Liver (tissue), 9 donors: Measurements from ENCODE around the gene SELENOK. TPM values are rescaled to one million over a fixed set of nuclear protein-coding genes. Genes with fewer than 3 reads are reported as not detected.

Experiments used
- DNase-seq: peaks from one replicate; pipeline ENCODE4 v3.0.0-alpha.2; 2017; ENCODE audit warnings: low spot score
- H3K27ac ChIP-seq, 2 donors: one replicate each; pipeline ENCODE4 v1.7.0; 2013; ENCODE audit warnings: inconsistent platforms in 2 of 2, low read length in 2 of 2, control low read depth in 1 of 2, low read depth in 1 of 2, mild to moderate bottlenecking in 1 of 2
- H3K27me3 ChIP-seq, 4 donors: one replicate each; pipeline versions ENCODE4 v1.6.1 to v1.7.0; 2013; ENCODE audit warnings: low read length in 3 of 4, inconsistent platforms in 1 of 4, mild to moderate bottlenecking in 1 of 4, moderate library complexity in 1 of 4; ENCODE audit not compliant: control insufficient read depth in 4 of 4, insufficient read depth in 4 of 4
- H3K36me3 ChIP-seq, 4 donors: one replicate each; pipeline versions ENCODE4 v1.6.1 to v1.7.0; 2013; ENCODE audit warnings: low read length in 3 of 4, mild to moderate bottlenecking in 3 of 4, low read depth in 1 of 4, moderate library complexity in 1 of 4; ENCODE audit not compliant: control insufficient read depth in 4 of 4, insufficient read depth in 3 of 4
- H3K4me1 ChIP-seq, 4 donors: one replicate each; pipeline versions ENCODE4 v1.6.1 to v1.7.0; 2013; ENCODE audit warnings: low read length in 3 of 4, mild to moderate bottlenecking in 3 of 4, moderate library complexity in 1 of 4; ENCODE audit not compliant: control insufficient read depth in 4 of 4, insufficient read depth in 4 of 4
- H3K4me3 ChIP-seq, 3 donors: one replicate each; pipeline versions ENCODE4 v1.6.1 to v1.7.0; 2013; ENCODE audit warnings: low read length in 3 of 3, control low read depth in 1 of 3, low read depth in 1 of 3, mild to moderate bottlenecking in 1 of 3
- H3K9ac ChIP-seq, 2 donors: one replicate each; pipeline ENCODE4 v1.7.0; 2013; ENCODE audit warnings: low read length in 2 of 2, mild to moderate bottlenecking in 2 of 2, moderate library complexity in 2 of 2, control low read depth in 1 of 2, low read depth in 1 of 2
- H3K9me3 ChIP-seq, 4 donors: one replicate each; pipeline versions ENCODE4 v1.6.1 to v1.7.0; 2013; ENCODE audit warnings: low read length in 3 of 4; ENCODE audit not compliant: control insufficient read depth in 4 of 4
- ATF3 ChIP-seq: IDR thresholded peaks from 2 replicates; pipeline ENCODE4 v1.6.1; 2016; ENCODE audit warnings: antibody characterized with exemption
- CTCF ChIP-seq: fragments of 150-350 bp; IDR thresholded peaks from 2 replicates; pipeline ENCODE4 v1.5.1; 2017; ENCODE audit warnings: improper control_type of control experiment, low read depth, low read length; ENCODE audit not compliant: missing input control
- EGR1 ChIP-seq, 2 donors: IDR thresholded peaks; 2 replicates each; pipeline ENCODE4 v1.6.1; 2016 to 2018; ENCODE audit warnings: antibody characterized with exemption in 2 of 2, low read depth in 2 of 2
- FOXA1 ChIP-seq: IDR thresholded peaks from 2 replicates; pipeline ENCODE4 v1.6.1; 2016; ENCODE audit warnings: antibody characterized with exemption
- FOXA2 ChIP-seq: IDR thresholded peaks from 2 replicates; pipeline ENCODE4 v1.6.1; 2016; ENCODE audit warnings: antibody characterized with exemption
- GABPA ChIP-seq, 2 donors: IDR thresholded peaks in 1 of 2; conservative IDR thresholded peaks in 1 of 2; 2 replicates each; pipeline ENCODE4 v1.6.1; 2016; ENCODE audit warnings: antibody characterized with exemption in 2 of 2, mild to moderate bottlenecking in 1 of 2, moderate library complexity in 1 of 2
- HNF4A ChIP-seq, 2 donors: conservative IDR thresholded peaks; 2 replicates each; pipeline ENCODE4 v1.6.1; 2016; ENCODE audit warnings: antibody characterized with exemption in 2 of 2, mild to moderate bottlenecking in 2 of 2
- HNF4G ChIP-seq: IDR thresholded peaks from 2 replicates; pipeline ENCODE4 v1.6.1; 2016; ENCODE audit warnings: antibody characterized with exemption
- JUND ChIP-seq, 2 donors: IDR thresholded peaks; 2 replicates each; pipeline ENCODE4 v1.6.1; 2016; ENCODE audit warnings: antibody characterized with exemption in 2 of 2
- MAX ChIP-seq: IDR thresholded peaks from 2 replicates; pipeline ENCODE4 v1.6.1; 2016; ENCODE audit warnings: antibody characterized with exemption
- NR2F2 ChIP-seq: IDR thresholded peaks from 2 replicates; pipeline ENCODE4 v1.6.1; 2016; ENCODE audit warnings: antibody characterized with exemption
- RAD21 ChIP-seq, 2 donors: IDR thresholded peaks; 2 replicates each; pipeline ENCODE4 v1.6.1; 2016; ENCODE audit warnings: antibody characterized with exemption in 2 of 2, mild to moderate bottlenecking in 2 of 2
- REST ChIP-seq: IDR thresholded peaks from 2 replicates; pipeline ENCODE4 v1.6.1; 2016; ENCODE audit warnings: antibody characterized with exemption, mild to moderate bottlenecking
- RXRA ChIP-seq, 2 donors: IDR thresholded peaks; 2 replicates each; pipeline ENCODE4 v1.6.1; 2017 to 2018; ENCODE audit warnings: antibody characterized with exemption in 2 of 2, mild to moderate bottlenecking in 1 of 2
- SP1 ChIP-seq: IDR thresholded peaks from 2 replicates; pipeline ENCODE4 v1.6.1; 2018; ENCODE audit warnings: antibody characterized with exemption, mild to moderate bottlenecking
- TAF1 ChIP-seq: conservative IDR thresholded peaks from 2 replicates; pipeline ENCODE4 v1.6.1; 2016; ENCODE audit warnings: antibody characterized with exemption, mild to moderate bottlenecking
- YY1 ChIP-seq: IDR thresholded peaks from 2 replicates; pipeline ENCODE4 v1.6.1; 2016; ENCODE audit warnings: antibody characterized with exemption, mild to moderate bottlenecking
- ZBTB33 ChIP-seq: IDR thresholded peaks from 2 replicates; pipeline ENCODE4 v1.6.1; 2016; ENCODE audit warnings: antibody characterized with exemption
- WGBS: extraction: QIAGEN DNeasy Blood & Tissue Kit; methylation state at CpG from one replicate; pipeline ENCODE4 v1.1.7; 2013; 5-methylcytosine and 5-hydroxymethylcytosine counted together
- polyA plus RNA-seq, 2 donors: library from polyadenylated mRNA; stranded (reverse) in 1 of 2; unstranded in 1 of 2; fragments of 200-250 nt in 1 of 2; fragments of >200 nt in 1 of 2; fragmentation: Nextera tagmentation in 1 of 2; extraction: Ambion mirVana in 1 of 2; gene quantifications; one replicate each; pipeline versions ENCODE4 v1.2.1 to v1.2.3, GENCODE V29; 2013 to 2015
- total RNA-seq, 2 donors: library from RNA; depleted of rRNA; stranded (reverse); fragments of >200 nt; gene quantifications; one replicate each; pipeline ENCODE4 v1.2.3, GENCODE V29; 2014
- donor health status: healthy.
- donor health status: healthy.
- donor health status: healthy.
- donor health status: healthy.
- donor health status: healthy.

Gene SELENOK
- total and polyA plus RNA-seq, 4 donors, result 24.9 to 80.2 (median 38.8) TPM

GRCh38 chr3:53881691-53882593 is 9.7 kb downstream of the SELENOK start, which contains the start of gene ACTR8:
Gene ACTR8, minus strand, starts transcription at chr3:53882152. Its CDS starts 51 bp downstream, at chr3:53882101.
- Histone ChIP-seq H3K4me1 (peaks cover 4 to 11% (median 9%) of the 10 kb centered on the region in 4 donors), H3K27me3 (no peaks in the 10 kb centered on the region)
- 2% methylated on average over 65 of the region's 65 CpGs for WGBS

More at GRCh38 chr3:53881691-53882593, 9.7 kb downstream of the SELENOK start, which contains the start of gene ACTR8:
- Histone ChIP-seq H3K27ac (peak within 1 kb of the TSS; percentile 78 to 85), H3K9me3 (no peaks in the 10 kb centered on the region), H3K36me3 (peaks cover 5 to 49% (median 46%) of the 10 kb centered on the region in 4 donors), H3K4me3 (peak within 1 kb of the TSS; percentile 86 to 88 (median 87)), H3K9ac (peak within 1 kb of the TSS; percentile 48 to 57)
- DNase-seq, result peak; percentile 91
- TF ChIP-seq JUND (IDR thresholded peaks at IDR 0.05) (no peak), EGR1 (IDR thresholded peaks at IDR 0.05; ENCODE audit: low read depth in 2 of 2) (no peak), HNF4A (conservative IDR thresholded peaks at IDR 0.05) (no peak), ATF3 (no peak), YY1 (peak; percentile 99), FOXA1 (no peak), FOXA2 (no peak), TAF1 (peak; percentile 93), MAX (no peak), CTCF (no peak), HNF4G (no peak), SP1 (no peak), GABPA (IDR thresholded peaks at IDR 0.05 in 1 of 2, conservative IDR thresholded peaks at IDR 0.05 in 1 of 2) (peak in 1 of 2 donors; percentile 29), NR2F2 (no peak), RXRA (IDR thresholded peaks at IDR 0.05) (no peak), REST (peak; percentile 49), ZBTB33 (no peak), RAD21 (IDR thresholded peaks at IDR 0.05) (no peak)
